Stimulated activated CD4-positive, alpha-beta T cell treated with anti-CD3 and anti-CD28 coated beads, Interleukin-12 subunit alpha, Interleukin-12 subunit beta, amount 100 ng/mL, for 4 hours (primary cell): ENCODE measurements around the gene CUX1.
"Not testable (repeated sequence)": the region's sequence is repeated elsewhere in the genome, so short reads cannot be mapped to it uniquely, and the experiment has no call there.

Experiments
- DNase-seq: peaks from one replicate; pipeline ENCODE4 v3.0.0-alpha.2; 2020

The CUX1 gene

GRCh38 chr7:101870361-101871062 is 53.1 kb downstream of the CUX1 start:
- no peak for DNase-seq

GRCh38 chr7:101871351-101871750 is 53.9 kb downstream of the CUX1 start:
- no peak for DNase-seq

- DNase-seq, result no peak
Observed at GRCh38 chr7:101874028-101874427, 56.6 kb downstream of the CUX1 start.

GRCh38 chr7:101875283-101875846 is 57.9 kb downstream of the CUX1 start:
- DNase-seq, result no peak

GRCh38 chr7:101877882-101878591 is 60.6 kb downstream of the CUX1 start:
- DNase-seq, result no peak

- no peak for DNase-seq
Observed at GRCh38 chr7:101878938-101879337, 61.5 kb downstream of the CUX1 start.

- no peak for DNase-seq
Observed at GRCh38 chr7:101879565-101879964, 62.1 kb downstream of the CUX1 start.

GRCh38 chr7:101880282-101881054 is 63.0 kb downstream of the CUX1 start:
- DNase-seq, result no peak

GRCh38 chr7:101882005-101882421 is 64.6 kb downstream of the CUX1 start:
- no peak for DNase-seq

- DNase-seq, result no peak
Observed at GRCh38 chr7:101882595-101883564, 65.5 kb downstream of the CUX1 start.

- no peak for DNase-seq
Observed at GRCh38 chr7:101884671-101885596, 67.5 kb downstream of the CUX1 start.

GRCh38 chr7:101885597-101885955 is 68.2 kb downstream of the CUX1 start:
- no peak for DNase-seq

- not testable (repeated sequence) for DNase-seq
Observed at GRCh38 chr7:101887352-101887751, 69.9 kb downstream of the CUX1 start.

- not testable (repeated sequence) for DNase-seq
Observed at GRCh38 chr7:101888564-101888963, 71.1 kb downstream of the CUX1 start.

- no peak for DNase-seq
Observed at GRCh38 chr7:101890749-101891523, 73.5 kb downstream of the CUX1 start.

- DNase-seq, result no peak
Observed at GRCh38 chr7:101891936-101892640, 74.7 kb downstream of the CUX1 start.

GRCh38 chr7:101893341-101894082 is 76.1 kb downstream of the CUX1 start:
- no peak for DNase-seq

GRCh38 chr7:101896316-101896715 is 78.9 kb downstream of the CUX1 start:
- no peak for DNase-seq

- no peak for DNase-seq
Observed at GRCh38 chr7:101896941-101897340, 79.5 kb downstream of the CUX1 start.
